Measurements from ENCODE around the gene CFAP58.

CFAP58 gene, protein sequence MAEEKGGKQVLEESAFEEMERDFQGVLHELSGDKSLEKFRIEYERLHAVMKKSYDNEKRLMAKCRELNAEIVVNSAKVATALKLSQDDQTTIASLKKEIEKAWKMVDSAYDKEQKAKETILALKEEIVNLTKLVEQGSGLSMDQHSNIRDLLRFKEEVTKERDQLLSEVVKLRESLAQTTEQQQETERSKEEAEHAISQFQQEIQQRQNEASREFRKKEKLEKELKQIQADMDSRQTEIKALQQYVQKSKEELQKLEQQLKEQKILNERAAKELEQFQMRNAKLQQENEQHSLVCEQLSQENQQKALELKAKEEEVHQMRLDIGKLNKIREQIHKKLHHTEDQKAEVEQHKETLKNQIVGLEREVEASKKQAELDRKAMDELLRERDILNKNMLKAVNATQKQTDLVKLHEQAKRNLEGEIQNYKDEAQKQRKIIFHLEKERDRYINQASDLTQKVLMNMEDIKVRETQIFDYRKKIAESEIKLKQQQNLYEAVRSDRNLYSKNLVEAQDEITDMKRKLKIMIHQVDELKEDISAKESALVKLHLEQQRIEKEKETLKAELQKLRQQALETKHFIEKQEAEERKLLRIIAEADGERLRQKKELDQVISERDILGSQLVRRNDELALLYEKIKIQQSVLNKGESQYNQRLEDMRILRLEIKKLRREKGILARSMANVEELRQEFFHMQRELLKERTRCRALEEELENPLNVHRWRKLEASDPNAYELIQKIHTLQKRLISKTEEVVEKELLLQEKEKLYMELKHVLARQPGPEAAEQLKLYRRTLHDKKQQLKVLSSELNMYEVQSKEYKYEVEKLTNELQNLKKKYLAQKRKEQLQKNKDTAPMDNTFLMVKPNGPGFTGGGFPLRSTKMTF

DNA sequence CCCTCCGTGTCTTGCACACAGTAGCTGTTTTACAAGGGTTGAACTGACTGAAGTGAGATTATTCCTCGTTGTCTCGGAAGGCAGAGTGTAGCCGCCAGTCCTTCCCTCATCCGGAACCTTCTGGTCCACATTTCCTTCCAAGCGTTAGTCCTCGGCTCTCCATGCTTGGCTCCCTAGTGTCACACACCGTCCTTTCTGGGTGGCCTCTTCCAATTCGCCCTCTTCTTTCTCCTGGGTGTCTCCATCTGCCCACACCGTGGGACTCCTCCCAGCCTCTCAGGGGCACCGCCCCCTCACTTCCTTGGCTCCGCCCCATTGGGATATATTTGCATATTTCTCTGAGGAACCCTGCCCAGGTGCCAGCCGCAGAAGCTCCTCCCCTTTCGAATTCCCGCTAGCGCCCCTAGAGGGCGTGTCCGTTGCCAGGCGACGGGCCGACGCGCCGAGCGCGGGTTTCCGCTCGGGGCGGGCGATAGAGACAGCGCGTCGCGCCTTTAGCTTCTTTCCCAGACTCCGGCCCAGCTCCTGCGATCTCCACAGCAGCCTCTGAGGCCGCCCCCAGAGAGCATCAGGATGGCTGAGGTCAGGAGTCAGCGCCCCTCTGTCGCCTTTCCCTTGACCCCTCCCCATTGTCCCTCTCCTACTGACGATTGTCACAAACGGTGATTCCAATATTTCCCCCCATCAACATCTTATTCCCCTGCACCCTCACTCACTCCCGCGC lies at the start of gene CFAP58:
Gene CFAP58 (plus strand): TSS at position 509 of the 724 bp plus-strand sequence. CDS start 65 bp downstream, at position 574.
- peak; percentile 97 for DNase-seq

DNA sequence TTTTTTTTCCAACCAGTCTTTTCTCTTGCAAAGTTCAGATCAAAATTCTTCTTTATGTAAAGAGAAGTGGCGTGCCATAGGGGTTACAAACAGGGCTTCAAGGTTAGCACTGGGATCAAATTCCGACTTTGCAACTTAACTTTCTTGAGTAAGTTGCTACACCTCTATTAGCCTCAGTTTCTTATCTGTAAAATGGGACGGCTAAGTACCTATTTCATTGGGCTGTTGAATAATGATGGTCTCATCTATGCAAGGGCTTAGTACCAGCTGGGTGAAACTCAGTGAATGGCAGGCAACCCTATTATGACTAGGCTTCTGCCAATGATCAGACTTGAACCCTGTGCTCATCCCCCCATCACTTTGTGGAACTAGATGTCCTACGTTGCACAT lies 49.3 kb upstream of the CFAP58 start:
- DNase-seq: no peak

DNA sequence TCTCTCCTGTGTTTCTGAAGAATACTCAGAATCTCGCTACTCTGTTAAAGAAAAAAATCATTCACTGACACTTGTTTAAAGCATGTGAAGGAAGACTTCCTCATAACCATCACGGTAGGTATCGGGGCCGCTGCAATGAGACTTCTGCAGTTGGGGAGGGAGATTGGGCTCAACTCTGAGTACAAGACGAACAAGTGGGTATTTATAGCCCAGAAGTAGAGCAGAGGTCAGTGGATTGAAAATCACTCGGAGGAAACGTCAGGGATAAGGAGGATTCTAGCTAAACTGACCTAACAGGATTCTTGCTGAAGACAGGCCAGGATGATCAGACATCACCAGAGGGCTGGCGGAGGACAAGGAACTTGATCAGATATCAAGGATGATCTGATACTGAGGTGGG lies 48.7 kb upstream of the CFAP58 start:
- no peak for DNase-seq

DNA sequence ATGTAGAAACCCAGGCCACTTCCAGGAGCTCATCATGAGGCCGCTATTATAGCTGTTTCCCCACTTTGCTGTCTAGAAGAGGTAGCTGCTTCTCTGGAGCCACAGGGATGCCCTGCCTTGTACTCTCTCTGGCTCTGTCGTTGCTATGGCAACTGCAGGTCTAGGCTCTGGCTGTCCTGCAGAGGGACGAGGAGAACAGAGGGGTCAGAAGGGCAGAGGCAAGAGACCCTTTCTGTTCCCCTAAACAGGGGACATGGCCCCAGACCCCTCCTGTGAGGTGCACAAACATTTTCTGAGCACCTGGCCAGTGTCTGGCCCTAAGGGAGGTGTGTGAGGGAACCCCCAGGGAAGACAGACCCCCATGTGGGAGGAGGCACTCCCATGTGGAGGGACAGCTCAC lies 46.7 kb upstream of the CFAP58 start:
- DNase-seq: no peak

DNA sequence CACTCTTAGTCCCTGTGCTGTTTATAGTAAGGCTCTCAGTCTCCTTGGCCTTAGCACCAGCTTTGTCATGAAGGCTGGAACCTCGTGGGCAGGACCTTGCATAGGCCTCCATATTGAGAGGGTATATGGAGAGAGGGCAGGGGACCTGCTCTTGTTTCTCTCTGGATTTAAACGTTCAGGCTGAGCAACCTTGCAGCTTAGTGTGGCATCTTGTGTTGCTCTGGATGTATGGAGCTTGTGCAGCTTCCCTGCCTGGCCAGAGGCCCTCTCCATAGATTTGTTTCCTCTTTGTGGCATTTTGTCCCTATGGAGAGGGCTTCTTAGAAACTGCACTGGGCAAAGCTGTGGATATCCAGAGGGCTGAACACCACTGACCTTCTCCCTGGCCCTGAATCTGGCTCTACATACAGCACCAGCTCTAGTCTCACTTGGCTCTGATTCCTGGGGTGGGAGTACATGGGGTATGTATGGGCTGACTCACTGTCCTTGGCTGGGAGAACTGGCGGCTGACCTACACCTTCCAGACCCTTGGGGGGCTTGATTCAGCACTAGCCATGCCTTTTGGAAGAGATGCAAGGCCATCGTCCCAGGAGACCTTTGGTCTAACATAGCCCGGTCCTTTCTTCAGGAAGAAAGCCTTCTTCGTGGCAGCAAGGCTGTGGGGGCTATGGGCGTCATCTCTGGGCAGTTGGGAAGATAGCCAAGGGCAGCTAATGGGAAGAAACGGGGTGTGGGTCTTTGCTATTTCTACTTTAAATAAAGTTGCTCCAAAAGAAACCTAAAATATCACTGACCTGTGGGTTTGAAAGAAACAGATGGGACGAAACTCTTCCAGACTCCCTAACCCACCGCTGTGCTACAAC lies 45.8 kb upstream of the CFAP58 start:
- no peak for DNase-seq

DNA sequence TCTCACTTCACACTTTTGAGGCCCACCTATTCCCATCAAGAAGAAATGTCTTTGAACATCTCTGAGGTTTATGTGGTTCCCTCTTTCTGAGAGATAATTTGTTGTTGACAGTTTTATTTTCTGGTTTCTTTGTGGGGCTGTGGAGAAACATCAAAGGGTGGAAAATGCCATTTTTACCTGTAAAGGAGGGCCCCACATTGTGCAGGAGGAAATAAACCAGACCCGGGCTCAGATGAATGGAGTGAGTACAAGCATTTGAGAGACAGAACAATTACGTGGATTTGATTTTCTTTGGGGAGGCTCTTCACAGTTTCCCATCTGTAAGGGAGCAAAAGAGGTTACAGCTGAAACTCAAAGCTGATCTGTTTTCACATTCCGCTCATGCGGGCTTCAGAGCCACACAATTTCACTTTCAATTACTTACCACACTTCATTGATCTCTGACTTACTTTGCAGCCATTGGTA lies 45.2 kb upstream of the CFAP58 start:
- DNase-seq: no peak

DNA sequence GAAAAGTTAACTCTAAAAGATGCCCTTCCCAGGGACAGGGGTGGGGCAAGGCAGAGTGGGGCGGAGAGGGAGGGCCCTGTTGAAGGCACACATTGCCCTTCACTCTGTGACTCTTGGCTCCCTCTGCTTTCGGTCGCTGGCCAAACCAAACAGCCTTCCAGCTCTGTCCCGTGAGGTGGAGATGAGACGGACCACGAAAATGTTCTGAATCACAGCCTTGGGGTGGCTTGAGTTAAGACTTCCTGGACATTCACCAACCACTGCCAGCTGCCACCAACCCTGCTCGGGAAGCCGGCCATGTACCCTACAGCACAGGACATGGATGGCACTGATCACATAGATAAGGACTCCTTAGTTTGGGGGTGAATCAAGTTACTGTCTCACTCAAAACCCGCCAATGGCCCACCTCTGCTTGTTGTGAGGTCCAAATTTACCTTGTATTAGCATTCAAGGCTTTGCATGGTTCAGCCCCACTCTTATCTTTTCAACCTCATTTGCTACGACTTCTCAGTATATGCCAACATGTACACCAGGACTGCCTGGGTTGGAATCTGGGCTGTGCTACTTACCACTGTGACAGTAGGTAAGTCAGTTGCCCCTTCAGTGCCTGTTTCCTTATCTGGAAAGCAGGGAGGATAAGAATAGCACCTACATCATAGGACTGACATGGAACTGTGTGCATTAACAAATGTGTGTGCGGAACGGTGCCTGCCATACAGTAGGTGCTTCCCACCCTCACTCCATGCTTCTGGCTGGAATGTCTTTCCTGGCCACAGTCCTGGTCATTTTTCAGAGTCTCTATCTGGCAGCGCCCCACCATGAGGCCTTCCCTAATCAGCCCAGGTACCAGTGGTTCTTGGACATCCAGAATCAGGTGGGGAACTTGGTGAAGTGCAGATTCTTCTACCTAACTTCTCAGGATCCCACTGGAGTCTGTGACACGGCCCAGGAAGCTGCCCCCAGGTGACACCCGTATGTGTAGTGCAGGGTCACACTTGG lies 43.4 kb upstream of the CFAP58 start:
- DNase-seq: peak; percentile 29

DNA sequence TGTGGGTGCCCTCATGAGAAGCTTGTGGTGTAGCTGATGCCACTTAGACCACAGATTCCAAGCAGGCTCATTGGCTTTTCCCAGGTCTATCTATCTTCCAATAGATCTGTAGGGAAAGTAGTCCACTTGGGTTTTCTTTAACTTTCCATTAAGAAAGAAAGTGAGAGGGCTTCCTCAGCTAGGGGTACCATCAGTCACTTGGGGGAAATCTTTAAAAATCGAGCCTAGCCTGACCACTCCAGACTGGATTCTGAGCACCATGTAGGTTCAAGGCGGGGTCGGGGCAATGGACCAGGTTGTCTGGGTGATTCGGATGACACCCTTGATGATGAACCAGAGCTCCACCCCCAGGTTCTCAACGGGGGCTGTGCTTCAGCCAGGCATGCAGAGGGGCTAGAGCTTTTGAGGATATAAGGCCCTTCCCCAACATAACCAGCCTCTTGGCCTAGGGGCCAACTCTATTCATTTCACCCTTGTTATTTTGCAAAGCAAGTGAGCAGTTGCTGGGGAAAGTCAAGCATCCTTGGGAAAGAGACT lies 42.4 kb upstream of the CFAP58 start:
- no peak for DNase-seq

DNA sequence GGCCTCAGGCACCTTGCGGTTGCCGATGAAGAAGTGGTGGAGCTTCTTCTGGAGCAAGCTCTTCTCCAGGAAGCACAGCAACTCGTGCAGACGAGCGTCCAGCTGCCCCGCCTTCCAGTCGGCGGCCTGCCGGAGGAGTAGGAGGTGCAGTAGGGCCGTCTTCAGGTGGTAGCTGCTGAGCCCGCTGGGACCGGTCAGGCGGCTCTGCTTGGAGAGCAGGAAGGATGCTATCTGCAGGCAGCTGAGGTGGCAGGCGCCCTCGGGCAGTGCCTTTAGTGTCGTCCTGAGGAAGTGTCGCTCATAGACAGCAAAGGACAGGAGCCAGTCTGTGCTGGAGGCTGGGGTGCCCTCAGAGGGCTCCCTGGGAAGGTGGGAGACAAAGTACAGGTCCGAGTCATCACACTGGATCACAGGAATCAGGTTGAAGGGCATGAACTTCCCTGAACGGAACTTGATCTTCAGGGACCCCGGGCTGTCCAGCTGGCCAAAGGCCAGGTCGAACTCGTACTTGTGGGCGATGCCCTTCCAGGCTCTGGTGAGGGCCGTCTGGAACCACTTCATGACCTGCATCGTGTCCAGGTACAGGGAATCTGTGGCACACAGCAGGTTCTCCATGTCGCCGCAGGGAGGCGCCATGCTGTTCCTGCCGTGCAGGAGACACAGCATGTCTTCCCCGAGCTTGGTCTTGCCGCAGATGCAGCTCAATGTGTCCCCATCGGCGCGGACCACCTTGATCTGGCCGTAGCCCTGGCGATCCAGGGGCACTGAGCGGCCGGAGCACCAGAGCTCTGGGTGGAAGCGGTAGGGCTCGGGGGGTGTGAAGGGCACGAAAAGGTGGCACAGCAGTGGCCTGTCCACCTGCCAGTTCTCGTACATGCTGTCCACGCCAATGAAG lies 38.8 kb upstream of the CFAP58 start:
- no peak for DNase-seq

DNA sequence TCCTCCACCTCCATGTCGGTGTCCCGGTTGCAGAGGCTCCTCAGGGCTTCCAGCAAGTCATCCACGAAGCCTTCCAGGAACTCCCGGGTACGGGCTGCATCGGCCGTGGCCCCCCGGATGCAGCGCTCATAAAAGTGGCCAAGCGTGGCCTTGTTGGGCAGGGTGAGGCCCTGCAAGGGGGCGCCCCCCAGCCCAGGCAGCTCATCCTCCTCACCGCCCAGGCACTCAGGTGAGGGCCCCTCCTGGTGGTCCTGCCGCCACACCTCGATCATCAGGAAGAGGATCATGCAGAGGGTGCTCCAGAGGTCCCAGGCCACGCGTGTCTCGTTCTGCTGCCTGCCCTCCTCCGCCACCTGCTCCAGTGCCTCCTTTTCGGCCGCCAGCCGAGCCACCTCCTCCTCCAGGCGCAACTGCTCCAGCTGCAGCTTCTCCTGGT lies 38.1 kb upstream of the CFAP58 start:
- DNase-seq: no peak

DNA sequence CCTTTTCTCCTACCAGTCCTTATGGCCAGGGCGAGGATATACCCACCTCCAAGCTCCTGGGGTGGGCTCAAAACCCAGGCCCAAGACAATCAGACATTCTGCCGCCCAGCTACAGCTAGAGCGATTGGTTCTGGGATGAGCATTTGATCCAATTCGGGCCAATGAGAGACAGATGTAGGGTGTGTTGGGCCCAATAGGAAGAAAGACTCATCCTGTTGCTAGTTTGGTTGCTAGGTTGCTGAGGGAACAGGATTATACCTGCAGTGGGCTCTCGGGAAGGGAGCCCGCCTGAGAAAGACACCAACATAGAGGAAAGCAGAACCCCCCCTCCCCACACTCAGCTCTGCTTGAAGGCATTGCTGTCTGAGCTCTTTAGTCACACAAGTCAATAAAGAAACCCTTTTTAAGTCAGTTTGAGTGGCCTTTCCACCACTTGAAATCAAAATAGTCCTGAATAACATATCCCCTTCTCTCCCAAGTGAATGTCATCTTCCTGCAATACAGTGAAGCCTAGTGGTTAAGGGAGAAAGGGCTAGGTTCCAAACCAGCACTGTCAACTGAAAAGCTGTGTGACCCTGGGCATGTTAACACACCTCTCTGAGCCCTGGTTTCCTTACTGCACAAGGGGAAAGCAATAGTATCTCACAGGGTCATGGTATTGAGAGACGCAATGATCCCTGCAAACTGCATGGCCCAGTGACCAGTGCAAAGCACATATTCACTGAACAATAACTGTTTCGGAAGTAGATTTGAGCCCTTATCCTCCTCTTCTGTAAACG lies 37.1 kb upstream of the CFAP58 start:
- no peak for DNase-seq

DNA sequence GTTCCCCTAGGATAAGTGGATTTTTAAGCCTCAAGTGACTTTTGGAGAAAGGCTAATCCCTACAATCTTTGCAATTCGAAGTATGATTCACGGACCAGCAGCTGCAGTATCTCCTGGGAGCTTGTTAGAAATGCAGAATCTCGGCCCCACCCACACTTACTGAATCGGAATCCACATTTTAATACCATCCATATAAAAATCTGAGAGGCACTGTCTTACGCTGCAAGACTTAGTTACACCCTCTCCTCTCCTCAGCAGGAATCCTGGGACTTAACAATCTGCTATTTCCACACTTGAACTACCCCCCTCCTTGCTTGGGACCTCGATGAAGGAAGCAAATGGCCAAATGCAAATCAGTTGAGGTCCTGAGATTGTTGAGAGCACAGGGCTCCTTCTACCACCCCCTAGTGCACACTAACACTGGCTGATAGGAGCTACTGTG lies 36.3 kb upstream of the CFAP58 start:
- DNase-seq: no peak

DNA sequence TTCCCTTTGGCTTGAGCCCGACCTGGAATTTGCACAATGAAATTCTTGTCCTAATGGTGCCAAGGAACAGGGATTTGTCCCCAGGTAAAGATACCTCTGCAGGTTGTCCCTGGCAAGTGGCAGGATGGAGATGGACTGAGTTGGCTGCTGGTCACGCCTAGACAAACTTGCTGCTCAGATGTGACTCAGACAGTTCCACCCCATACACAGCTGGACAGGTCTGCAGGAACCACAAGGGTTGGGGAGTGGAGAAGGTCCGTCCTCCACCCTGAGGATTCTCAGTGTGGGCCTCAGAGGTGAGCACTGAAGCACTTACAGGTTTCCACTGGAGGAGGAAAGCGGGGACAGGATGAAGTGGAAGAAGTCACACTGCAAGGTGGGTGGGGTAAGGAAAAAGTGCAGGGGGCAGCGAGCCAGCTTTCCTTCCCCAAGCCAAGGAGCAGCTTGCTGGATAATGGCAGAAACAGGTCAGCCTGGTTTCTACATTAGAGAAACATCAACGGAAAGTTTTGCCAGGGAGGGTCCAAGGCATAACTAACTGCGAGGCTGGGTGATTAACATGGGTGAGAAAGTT lies 35.8 kb upstream of the CFAP58 start:
- DNase-seq: no peak

DNA sequence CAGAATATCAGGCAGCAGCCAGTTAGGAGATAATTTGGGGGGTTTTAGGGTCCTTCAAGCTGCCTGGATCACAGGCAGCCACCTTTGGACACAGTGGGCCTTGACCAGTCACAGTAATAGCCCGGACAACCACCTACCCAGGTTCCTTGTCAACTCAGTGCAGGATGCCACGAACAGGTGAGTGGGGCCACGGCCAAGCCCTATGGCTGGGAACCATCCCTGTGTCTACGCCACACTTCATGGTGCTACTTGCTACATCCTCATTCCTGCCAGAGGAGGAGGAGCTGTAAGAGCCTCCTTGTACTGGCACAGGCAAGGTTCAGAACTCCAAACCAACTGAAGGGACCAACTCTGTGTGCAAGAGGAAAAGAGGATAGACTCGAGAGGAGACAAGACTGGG lies 35.3 kb upstream of the CFAP58 start:
- DNase-seq: no peak

DNA sequence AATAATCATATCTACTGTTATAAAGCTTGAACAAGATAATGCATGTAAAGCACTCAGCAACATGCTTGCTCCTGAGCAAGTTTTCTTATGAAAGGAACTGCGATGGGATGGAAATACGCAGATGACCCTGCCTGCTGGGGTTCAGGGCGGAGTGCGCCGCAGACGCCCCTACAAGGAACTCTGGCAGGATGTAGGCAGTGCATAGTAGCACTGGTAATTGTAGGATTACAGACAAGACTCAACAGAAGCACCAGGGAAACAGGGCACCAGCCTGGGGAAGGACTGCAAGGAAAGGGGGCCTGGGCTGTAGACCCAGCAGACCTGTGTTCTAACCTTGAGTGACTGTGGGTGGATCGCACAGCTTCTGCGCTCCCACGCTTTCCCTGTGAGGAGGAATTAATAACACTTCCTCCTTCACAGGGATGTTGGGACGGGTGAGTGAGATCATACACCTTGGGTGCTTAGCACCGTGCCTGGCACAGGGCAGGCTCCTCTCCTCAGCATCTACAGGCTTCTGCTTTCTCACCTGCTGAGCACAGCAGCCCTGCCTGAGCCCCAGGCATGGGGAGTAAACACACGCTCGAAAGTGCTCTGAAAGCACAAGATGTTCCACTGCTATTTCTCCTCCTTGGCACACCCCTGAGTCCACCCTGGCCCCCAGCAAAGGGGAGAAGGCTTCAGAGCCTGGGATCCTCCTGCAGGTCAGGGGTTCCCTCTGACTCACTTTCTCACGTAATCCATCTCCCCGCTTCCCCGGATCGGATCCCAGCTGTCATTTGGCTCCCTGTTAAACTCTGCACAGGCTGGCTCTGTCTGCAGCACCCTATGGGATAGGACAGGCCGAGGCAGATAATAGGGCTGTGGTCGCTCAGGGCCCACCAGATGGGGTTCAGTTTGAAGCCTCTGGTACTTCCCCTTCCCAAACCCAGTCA lies 34.6 kb upstream of the CFAP58 start:
- DNase-seq: no peak

DNA sequence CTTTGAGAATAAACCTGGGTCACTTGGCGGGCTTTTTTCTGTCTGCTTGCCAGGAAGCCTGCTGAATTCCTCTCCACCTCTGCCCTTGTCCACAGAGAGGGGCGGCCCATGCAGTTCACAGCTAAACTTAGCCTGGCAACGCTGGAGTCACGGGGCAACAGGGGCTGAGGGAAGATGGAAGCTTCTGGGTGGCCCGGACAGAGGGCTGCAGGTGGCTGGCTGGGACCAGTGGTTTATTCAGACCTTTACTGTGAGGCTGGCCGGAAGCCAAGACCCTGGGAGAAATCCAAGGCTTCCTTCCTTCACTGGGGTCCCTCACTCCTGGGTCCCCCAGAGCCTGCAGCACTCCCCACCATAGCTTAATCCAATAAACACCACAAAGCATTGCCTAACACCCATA lies 32.4 kb upstream of the CFAP58 start:
- DNase-seq: no peak
